AG08395 (cell line): Measurements from ENCODE around the gene HDAC9.

Source experiments
- DNase-seq: peaks from one replicate; pipeline ENCODE4 v3.0.0; 2012; ENCODE audit warnings: mixed read lengths, low spot score

The HDAC9 gene

GRCh38 chr7:18526368-18526878, 30.9 kb downstream of the HDAC9 start:
- DNase-seq: no peak

DNA sequence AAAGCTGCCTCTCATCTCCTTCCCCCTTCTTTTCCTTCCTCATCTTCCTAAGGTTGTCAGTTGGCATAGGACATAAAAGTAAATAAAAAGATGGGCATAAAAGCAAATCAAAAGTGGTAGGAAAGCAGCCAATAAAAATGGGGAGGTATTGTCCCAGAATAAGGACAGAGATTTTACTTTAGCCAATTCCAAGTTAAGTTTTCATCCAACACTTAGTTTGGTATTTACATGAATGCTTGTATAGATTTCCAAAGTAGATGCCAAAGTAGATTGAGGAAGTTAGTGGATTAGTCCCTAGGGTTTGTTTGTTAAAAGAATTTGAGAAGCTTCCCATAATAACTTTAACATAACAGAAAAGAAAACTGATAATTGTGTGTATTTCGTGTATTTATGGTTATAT, 33.7 kb downstream of the HDAC9 start:
- no peak for DNase-seq

- DNase-seq: no peak
Observed at GRCh38 chr7:18530224-18531179, 35.0 kb downstream of the HDAC9 start.

GRCh38 chr7:18531539-18531938, 36.0 kb downstream of the HDAC9 start:
- DNase-seq: no peak

DNA sequence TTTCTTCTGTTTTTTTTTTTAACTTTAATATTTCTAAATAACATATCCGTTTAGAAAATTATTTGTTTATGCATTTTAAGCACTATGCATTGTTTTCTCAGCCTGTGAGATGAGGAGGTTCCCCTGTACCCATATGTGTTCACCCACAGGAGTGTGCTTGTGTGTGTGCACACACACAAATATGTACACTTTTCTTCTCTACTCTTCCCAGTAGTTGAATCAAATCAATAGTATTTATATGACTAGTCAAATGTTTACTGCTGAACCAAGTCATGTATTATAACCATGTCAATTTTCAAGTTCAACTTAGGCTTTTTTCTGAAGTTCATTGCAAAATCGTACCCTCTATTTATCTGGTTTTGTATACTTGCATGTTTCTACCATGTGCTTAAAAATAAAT, 37.3 kb downstream of the HDAC9 start:
- no peak for DNase-seq

DNA sequence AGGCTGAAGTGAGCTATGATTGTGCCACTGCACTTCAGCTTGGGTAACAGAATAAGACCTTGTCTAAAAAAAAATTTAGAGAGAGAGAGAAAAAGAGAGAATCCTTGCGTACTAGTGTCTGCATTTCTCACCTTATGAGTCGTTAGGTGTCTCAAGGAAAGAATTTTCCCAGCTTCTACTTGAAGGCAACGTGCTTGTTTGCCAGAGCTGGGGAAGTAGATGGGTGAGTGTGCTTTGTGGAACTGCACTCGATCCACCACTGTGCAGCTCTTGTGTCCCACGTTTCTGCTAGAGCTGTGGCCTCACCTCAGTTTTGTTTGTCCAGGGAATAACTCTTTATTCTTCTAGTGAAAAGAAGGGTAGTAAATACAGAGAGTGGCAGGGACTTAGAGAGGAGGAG, 38.9 kb downstream of the HDAC9 start:
- DNase-seq: no peak

- no peak for DNase-seq
Observed at GRCh38 chr7:18535810-18536415, 40.4 kb downstream of the HDAC9 start.

DNA sequence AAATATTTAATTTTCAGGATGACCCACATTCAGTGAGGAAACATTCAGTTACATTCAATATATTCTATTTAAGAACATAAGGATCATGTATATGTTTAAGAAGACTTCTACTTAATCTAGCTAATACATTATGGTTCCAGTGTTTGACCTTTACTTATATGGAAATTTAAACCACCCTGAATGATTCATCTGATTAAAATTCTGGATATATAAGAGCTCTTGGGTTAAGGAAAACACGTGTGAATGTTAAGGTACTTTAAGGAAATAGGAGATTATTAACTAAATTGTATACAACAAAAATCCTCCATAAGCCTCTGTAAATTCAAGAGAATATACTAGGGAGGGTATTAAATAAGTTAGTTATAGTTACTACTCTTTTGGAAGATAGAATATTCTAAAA, 40.9 kb downstream of the HDAC9 start:
- DNase-seq: no peak

GRCh38 chr7:18538554-18539250, 43.2 kb downstream of the HDAC9 start:
- DNase-seq: no peak

DNA sequence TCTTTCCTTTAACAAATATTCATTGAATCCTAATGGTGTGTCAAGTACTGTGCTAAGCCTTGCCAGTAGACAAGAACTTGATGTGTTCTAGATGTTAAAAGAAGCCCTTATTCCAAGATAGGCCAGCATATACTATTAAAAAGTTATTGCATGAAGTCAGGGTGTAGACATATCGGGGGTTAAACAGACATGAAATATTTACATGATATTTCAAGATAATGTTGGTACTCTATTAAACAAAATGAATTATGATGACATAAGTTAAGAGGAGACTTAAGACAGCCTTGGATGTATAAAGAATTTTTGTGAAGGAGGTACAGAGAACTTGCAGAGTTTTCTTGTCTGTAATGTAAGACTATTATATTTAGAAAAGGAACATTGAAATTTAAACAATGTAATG, 44.8 kb downstream of the HDAC9 start:
- no peak for DNase-seq

GRCh38 chr7:18541181-18541870, 45.8 kb downstream of the HDAC9 start:
- DNase-seq: peak; percentile 82

DNA sequence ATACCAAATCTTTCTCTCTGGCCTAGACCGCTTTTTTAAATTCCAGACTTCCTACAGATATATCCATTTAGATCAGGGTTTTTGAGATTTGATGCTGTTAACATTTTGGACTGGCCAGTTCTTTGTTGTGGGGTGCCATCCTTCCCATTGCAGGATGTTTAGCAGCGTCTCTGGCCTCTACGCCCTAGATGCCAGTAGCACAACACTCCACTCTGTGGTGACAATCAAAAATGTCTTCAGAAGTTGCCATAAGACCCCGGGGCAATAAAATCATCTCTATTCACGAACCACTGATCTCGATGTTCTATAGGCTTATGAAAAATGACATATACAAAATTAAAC, 46.3 kb downstream of the HDAC9 start:
- no peak for DNase-seq

- no peak for DNase-seq
Observed at GRCh38 chr7:18546576-18546975, 51.0 kb downstream of the HDAC9 start.

- no peak for DNase-seq
Observed at GRCh38 chr7:18547509-18548187, 52.1 kb downstream of the HDAC9 start.

- DNase-seq: no peak
Observed at GRCh38 chr7:18548534-18548933, 53.0 kb downstream of the HDAC9 start.

DNA sequence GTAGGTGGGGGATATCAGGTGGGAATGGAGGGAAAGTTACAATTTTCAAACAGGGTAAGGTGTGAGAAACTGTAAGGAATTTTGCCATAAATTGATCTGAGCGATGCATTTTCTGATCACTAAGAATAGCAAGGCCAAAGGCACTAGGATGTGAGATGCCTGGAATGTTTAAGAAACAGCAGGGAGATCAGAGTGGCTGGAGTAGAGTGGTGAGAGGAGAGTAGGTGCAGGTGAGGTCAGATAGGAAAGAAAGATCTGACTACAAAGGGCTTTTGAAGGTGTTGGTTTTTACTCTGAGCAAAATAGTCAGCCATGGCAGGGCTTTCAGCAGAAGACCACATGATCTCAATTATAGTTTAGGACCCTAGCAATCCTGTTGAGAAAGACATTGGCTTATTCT, 55.0 kb downstream of the HDAC9 start:
- DNase-seq: no peak

DNA sequence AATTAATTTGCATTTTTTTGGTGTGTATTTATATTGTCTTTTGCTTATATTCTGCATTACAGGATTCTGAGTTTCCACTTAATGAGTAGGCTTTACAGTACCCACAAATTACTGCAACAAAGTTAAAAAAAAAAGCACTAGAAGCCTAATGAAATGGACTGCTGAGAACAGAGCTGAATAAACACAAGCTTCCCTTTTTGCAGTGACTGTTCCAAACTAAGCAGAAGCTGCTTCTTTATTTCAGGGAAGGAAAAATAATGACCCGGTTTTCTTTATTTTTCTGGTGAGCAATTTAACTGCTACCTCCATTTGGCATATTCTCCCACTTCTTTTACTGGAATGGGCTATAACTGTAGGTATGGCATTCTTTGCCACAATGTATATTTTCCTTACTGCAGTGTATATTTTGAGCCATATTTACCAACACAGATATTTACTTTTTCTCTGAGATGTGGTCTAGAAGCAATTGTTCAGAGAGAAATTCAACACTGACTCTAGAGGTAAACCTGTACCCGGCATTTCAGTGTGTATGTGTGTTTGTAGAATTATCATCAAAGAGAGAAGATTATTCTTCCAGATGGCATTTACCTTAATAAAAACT, 56.9 kb downstream of the HDAC9 start:
- DNase-seq: no peak

GRCh38 chr7:18552943-18553604, 57.5 kb downstream of the HDAC9 start:
- no peak for DNase-seq

DNA sequence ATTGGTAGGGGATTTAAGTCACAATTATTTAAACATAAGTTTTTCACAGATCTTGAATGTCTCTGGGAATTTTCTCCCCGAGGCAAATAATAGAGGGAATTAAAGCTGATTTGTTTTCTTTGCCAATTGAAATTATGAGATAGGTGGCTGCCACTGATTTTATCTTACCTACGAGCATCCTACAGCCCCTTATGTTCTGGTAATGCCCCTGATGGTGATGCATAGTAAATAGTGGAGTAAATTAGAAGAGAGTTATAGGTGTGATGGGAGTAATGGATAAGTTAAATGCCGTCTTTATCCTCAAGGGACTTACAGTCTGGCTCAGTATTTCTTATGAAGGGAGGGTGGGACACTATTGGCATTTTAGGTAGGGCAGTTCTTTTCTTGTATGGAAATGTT, 58.1 kb downstream of the HDAC9 start:
- no peak for DNase-seq

DNA sequence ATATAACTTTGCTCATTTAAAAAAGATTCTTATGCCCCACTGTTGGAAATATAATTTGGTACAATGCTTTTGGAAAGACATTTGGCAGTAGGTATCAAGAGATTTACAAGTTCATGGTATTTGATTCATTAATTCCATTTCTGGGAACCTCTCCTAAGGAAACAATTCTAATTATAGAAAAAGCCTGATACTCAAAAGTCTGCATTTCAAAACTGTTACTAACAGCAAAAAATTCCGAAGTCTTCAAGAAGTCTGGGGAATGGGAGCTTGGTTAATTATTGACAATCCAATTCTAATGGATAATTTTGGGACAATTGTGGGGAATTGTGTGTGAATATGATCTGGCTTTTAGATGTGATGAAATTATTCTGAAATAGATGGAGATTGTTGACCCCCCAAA, 59.6 kb downstream of the HDAC9 start:
- peak; percentile 9 for DNase-seq

- no peak for DNase-seq
Observed at GRCh38 chr7:18555968-18556367, 60.4 kb downstream of the HDAC9 start.
